Naive thymus-derived CD4-positive, alpha-beta T cell (primary cell): ENCODE measurements around the gene CXorf65. TPM values are rescaled to one million over a fixed set of nuclear protein-coding genes. Genes with fewer than 3 reads are reported as not detected.

Experiments
- ATAC-seq: fragments of 150-1000 bp; cut with Tn5 transposase; 2 replicates; pipeline ENCODE4 v1.10.0; 2021; ENCODE audit warnings: mild to moderate bottlenecking, moderate library complexity
- CTCF ChIA-PET: fragments of 350-600 bp; sonication (Branson Sonifier 250); formaldehyde crosslinking; loops from one replicate; lab custom pipeline; 2021; ENCODE audit warnings: antibody characterized with exemption; lab: Charles Lee
- POLR2A ChIA-PET: fragments of 350-600 bp; sonication (Branson Sonifier 250); formaldehyde crosslinking; loops from one replicate; lab custom pipeline; 2021; ENCODE audit warnings: antibody characterized with exemption, inconsistent platforms; lab: Charles Lee
- DNase-seq, 9 donors: peaks; one replicate each; pipeline versions ENCODE4 v3.0.0 to v3.0.0-alpha.2; 2020 to 2022; ENCODE audit warnings: mixed read lengths in 1 of 9
- H3K27ac ChIP-seq: one replicate; pipeline ENCODE4 v1.7.0; 2013; ENCODE audit warnings: mild to moderate bottlenecking, low read depth, low read length, moderate library complexity
- H3K27me3 ChIP-seq, 2 donors: one replicate each; pipeline ENCODE4 v1.7.0; 2013; ENCODE audit warnings: low read length in 2 of 2, mild to moderate bottlenecking in 2 of 2, moderate library complexity in 2 of 2; ENCODE audit not compliant: control insufficient read depth in 2 of 2, insufficient read depth in 2 of 2
- H3K36me3 ChIP-seq, 3 experiments: 1 replicate in 2 of 3; 2 replicates in 1 of 3; pipeline ENCODE4 v1.7.0; 2013; ENCODE audit warnings: low read length in 3 of 3, mild to moderate bottlenecking in 3 of 3, moderate library complexity in 1 of 3; ENCODE audit not compliant: insufficient read depth in 3 of 3, control insufficient read depth in 2 of 3
- H3K4me1 ChIP-seq, 2 donors: one replicate each; pipeline ENCODE4 v1.7.0; 2013; ENCODE audit warnings: low read length in 2 of 2, mild to moderate bottlenecking in 2 of 2, moderate library complexity in 1 of 2; ENCODE audit not compliant: control insufficient read depth in 2 of 2, insufficient read depth in 2 of 2
- H3K4me3 ChIP-seq: 2 replicates; pipeline ENCODE4 v1.7.0; 2013; ENCODE audit warnings: mild to moderate bottlenecking, low read length
- H3K9me3 ChIP-seq, 3 experiments: 1 replicate in 2 of 3; 2 replicates in 1 of 3; pipeline ENCODE4 v1.7.0; 2013; ENCODE audit warnings: low read length in 3 of 3; ENCODE audit not compliant: control insufficient read depth in 2 of 3
- H3K27ac Mint-ChIP-seq, 9 donors: one replicate each; pipeline ENCODE4 v1.8.0; 2020 to 2022; ENCODE audit warnings: mixed read lengths in 9 of 9, mild to moderate bottlenecking in 8 of 9, moderate library complexity in 5 of 9, inconsistent platforms in 2 of 9
- H3K27me3 Mint-ChIP-seq, 5 donors: one replicate each; pipeline ENCODE4 v1.8.0; 2021 to 2022; ENCODE audit warnings: mixed read lengths in 5 of 5, mild to moderate bottlenecking in 1 of 5
- H3K36me3 Mint-ChIP-seq, 5 donors: one replicate each; pipeline ENCODE4 v1.8.0; 2020 to 2022; ENCODE audit warnings: mixed read lengths in 5 of 5, mild to moderate bottlenecking in 3 of 5, inconsistent platforms in 1 of 5
- H3K4me1 Mint-ChIP-seq, 7 donors: one replicate each; pipeline ENCODE4 v1.8.0; 2020 to 2022; ENCODE audit warnings: mixed read lengths in 7 of 7, mild to moderate bottlenecking in 3 of 7, inconsistent platforms in 1 of 7
- H3K4me3 Mint-ChIP-seq, 10 donors: one replicate each; pipeline ENCODE4 v1.8.0; 2020 to 2022; ENCODE audit warnings: mild to moderate bottlenecking in 10 of 10, mixed read lengths in 10 of 10, moderate library complexity in 6 of 10, inconsistent platforms in 2 of 10
- H3K9me3 Mint-ChIP-seq, 11 donors: one replicate each; pipeline ENCODE4 v1.8.0; 2020 to 2022; ENCODE audit warnings: mixed read lengths in 11 of 11, mild to moderate bottlenecking in 4 of 11, inconsistent platforms in 1 of 11, moderate library complexity in 1 of 11
- intact Hi-C, 2 donors: fragments of 100-400 bp; cut with micrococcal nuclease; formaldehyde crosslinking; loops; one replicate each; pipeline ENCODE4 v1.15.1; 2023
- polyA plus RNA-seq, 2 donors: library from polyadenylated mRNA; unstranded; fragments of 300-500 nt; fragmentation: Illumina TruSeq; gene quantifications; one replicate each; pipeline ENCODE4 v1.2.3, GENCODE V29; 2021
- total RNA-seq, 6 experiments: library from RNA in 5 of 6; stranded (reverse) in 5 of 6; gene quantifications; 1 replicate in 5 of 6; 2 replicates in 1 of 6; pipeline ENCODE4 v1.2.3 and lab custom pipeline; 2021 to 2026

The CXorf65 gene
- total and polyA plus RNA-seq, 7 experiments from 2014 or later: 0.31 to 83.4 (median 43.4) TPM

DNA sequence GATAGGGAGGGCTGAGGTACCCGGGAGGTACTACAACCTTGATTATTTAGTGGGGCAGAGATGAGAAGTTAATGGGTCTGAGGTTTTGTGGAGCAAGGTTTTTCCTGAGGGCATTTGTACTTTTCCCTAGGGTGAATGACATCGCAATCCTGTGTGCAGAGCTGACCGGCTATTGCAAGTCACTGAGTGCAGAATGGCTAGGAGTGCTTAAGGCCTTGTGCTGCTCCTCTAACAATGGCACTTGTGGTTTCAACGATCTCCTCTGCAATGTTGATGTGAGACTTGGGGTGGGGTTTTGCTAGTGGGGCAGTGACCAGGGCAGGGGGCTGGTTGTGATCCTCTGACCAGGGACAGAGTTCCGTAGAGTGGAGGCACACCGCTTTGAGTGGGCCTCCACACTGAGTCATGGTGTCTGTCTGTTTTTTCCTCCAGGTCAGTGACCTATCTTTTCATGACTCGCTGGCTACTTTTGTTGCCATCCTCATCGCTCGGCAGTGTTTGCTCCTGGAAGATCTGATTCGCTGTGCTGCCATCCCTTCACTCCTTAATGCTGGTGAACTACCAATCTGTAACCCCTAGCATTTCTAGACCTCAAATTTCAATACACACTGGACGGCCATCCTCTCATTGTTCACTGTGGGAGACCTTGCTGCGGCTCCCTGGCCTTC lies 21.8 kb upstream of the CXorf65 start:
- H3K27me3 ChIP-seq: no peaks in the 10 kb centered on the region
- ChIA-PET CTCF (interaction anchor here (0.7 to 5.3 kb wide), 8 partner anchors 10 to 39 kb away, joined by 3 to 59 read pairs (median 7); partner anchors contain the start of genes FOXO4, IL2RG and MED12), POLR2A (interaction anchor here (1.0 to 7.7 kb wide), 6 partner anchors 10 to 404 kb away, joined by 3 to 105 read pairs (median 14); partner anchors contain the start of genes FOXO4, IL2RG, MED12 and OGT)
- Mint-ChIP-seq H3K27me3 (no peaks in the 10 kb centered on the region), H3K9me3 (peaks cover 0 to 1% (median 0%) of the 10 kb centered on the region in 11 donors), H3K4me3 (peak overlapping the region in 1 of 10 donors; percentile 64), H3K4me1 (peaks cover 12 to 29% (median 16%) of the 10 kb centered on the region in 7 donors), H3K36me3 (peaks cover 9 to 36% (median 11%) of the 10 kb centered on the region in 5 donors), H3K27ac (peak overlapping the region in 8 of 9 donors; percentile 40 to 83 (median 69))
- no peak for ATAC-seq
- H3K4me3 ChIP-seq: no peak overlapping the region
- no peak overlapping the region for H3K27ac ChIP-seq
- peaks cover 5 to 91% (median 10%) of the 10 kb centered on the region in 3 experiments for H3K36me3 ChIP-seq
- intact Hi-C loops: loop anchor here (2.0 kb wide), 1 partner anchor 157 kb away; no protein-coding TSS in a partner anchor
- H3K4me1 ChIP-seq: peaks cover 0 to 14% of the 10 kb centered on the region in 2 donors
- no peaks in the 10 kb centered on the region for H3K9me3 ChIP-seq
- DNase-seq: no peak

DNA sequence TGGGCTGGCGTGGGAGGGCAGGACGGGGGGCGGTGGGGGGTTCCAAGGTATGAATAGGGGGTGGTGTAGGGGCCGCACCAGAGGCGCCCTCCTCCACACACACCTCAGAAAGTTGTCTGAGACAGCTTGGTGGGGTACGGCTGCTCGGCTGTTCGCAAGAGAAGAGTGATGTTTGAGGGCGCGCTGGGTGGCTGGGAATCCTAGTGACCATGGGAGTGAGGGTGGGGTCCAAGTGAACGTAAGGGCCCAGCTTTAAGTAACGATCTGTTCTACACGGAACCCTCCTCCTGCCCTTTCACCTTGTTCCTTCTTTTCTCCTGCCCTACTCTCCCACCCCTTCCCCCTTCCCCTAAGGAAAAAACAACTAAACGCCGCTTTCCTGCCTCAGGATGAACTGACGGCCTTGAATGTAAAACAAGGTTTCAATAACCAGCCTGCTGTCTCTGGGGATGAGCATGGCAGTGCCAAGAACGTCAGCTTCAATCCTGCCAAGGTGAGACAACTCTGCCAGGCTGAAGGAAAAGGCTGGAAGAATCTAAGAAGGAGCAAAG lies 12.5 kb upstream of the CXorf65 start:
- Histone ChIP-seq H3K27ac (peak overlapping the region; percentile 93), H3K9me3 (no peaks in the 10 kb centered on the region), H3K36me3 (peaks cover 6 to 37% (median 12%) of the 10 kb centered on the region in 3 experiments), H3K4me1 (peaks cover 4 to 7% of the 10 kb centered on the region in 2 donors), H3K27me3 (no peaks in the 10 kb centered on the region), H3K4me3 (peak overlapping the region; percentile 87)
- H3K36me3 Mint-ChIP-seq: peaks cover 0 to 14% (median 8%) of the 10 kb centered on the region in 5 donors
- peak overlapping the region; percentile 66 to 95 (median 89) for H3K27ac Mint-ChIP-seq
- ChIA-PET POLR2A (interaction anchor here (1.0 to 4.4 kb wide), 11 partner anchors 8 to 415 kb away, joined by 3 to 125 read pairs (median 7); partner anchors contain the start of genes CXorf65, FOXO4, NONO and TAF1), CTCF (interaction anchor here (1.4 to 3.0 kb wide), 4 partner anchors 14 to 63 kb away, joined by 3 to 15 read pairs (median 5); no protein-coding TSS in a partner anchor)
- H3K9me3 Mint-ChIP-seq: peaks cover 0 to 1% (median 0%) of the 10 kb centered on the region in 11 donors
- H3K4me1 Mint-ChIP-seq: peaks cover 7 to 40% (median 22%) of the 10 kb centered on the region in 7 donors
- peak overlapping the region; percentile 81 to 93 (median 86) for H3K4me3 Mint-ChIP-seq
- DNase-seq (no peak), ATAC-seq (peak; percentile 28)
- intact Hi-C loops: loop anchor here (1.0 to 10.0 kb wide), 5 partner anchors 10 to 416 kb away; partner anchors contain the start of genes NONO (in 1 of the 2) and OGT (in 1 of the 2)
- H3K27me3 Mint-ChIP-seq: no peaks in the 10 kb centered on the region

DNA sequence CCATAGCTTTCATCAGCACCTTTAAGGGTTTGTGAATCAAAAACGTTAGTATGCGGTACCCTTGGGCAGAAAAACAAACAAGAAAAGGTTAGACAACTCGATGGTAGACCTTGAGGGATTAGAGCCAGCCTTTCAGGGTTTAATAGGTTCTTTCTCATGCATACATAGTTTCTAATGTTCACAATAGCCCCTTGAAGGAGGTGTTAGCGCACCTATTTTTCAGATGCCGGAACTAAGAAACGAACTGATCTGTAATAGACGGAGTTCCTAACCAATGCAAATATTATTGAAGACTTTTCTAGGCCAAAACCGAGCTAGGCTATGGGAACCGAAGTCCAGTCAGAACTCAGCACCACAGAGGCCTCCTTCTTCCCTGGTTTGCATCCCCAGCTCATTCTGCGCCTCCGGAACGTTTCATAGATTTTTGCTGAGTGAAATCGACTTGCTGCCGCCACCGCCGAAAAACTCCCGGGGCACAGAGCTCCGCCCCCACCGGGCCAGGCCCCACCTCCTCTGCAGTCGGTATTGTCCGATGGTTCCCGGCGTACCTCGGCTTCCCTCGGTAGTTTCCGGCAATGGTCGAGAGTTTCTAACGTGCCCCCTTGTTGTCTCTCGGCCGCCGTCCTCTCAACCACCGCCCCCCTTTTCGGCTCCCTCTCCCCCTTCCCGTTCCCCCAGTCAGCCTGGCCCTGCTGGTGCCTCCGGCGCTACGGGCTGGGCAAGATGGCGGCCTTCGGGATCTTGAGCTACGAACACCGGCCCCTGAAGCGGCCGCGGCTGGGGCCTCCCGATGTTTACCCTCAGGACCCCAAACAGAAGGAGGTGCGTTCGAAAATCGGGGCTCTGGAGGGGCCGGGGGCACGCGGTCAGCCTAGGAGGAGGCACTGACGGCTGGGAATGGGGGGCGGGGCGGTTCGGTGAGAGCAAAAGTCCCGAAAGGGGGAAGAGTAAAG lies 11.8 kb upstream of the CXorf65 start, which contains the start of gene MED12:
TSS of gene MED12 (plus strand) at position 565 of the 953 bp plus-strand sequence. CDS start at position 724, 159 bp downstream.
- peaks cover 0 to 1% (median 0%) of the 10 kb centered on the region in 11 donors for H3K9me3 Mint-ChIP-seq
- ATAC-seq (peak; percentile 96), DNase-seq (peak; percentile 59 to 83 (median 75))
- ChIA-PET POLR2A (interaction anchor here (0.8 to 4.4 kb wide), 15 partner anchors 8 to 416 kb away, joined by 3 to 125 read pairs (median 6); partner anchors contain the start of genes CXorf65, FOXO4, NONO and TAF1), CTCF (interaction anchor here (1.1 to 3.0 kb wide), 8 partner anchors 8 to 64 kb away, joined by 3 to 15 read pairs (median 3); no protein-coding TSS in a partner anchor)
- peak within 1 kb of the TSS; percentile 84 to 95 (median 92) for H3K27ac Mint-ChIP-seq
- Histone ChIP-seq H3K36me3 (peaks cover 6 to 29% (median 12%) of the 10 kb centered on the region in 3 experiments), H3K4me3 (peak within 1 kb of the TSS; percentile 87), H3K4me1 (peaks cover 9 to 13% of the 10 kb centered on the region in 2 donors), H3K9me3 (no peaks in the 10 kb centered on the region), H3K27ac (peak within 1 kb of the TSS; percentile 93), H3K27me3 (no peaks in the 10 kb centered on the region)
- peaks cover 10 to 43% (median 24%) of the 10 kb centered on the region in 7 donors for H3K4me1 Mint-ChIP-seq
- H3K36me3 Mint-ChIP-seq: peaks cover 0 to 15% (median 8%) of the 10 kb centered on the region in 5 donors
- no peaks in the 10 kb centered on the region for H3K27me3 Mint-ChIP-seq
- peak within 1 kb of the TSS; percentile 81 to 93 (median 86) for H3K4me3 Mint-ChIP-seq
- intact Hi-C loops: loop anchor here (1.0 to 10.0 kb wide), 5 partner anchors 10 to 416 kb away; partner anchors contain the start of genes NONO (in 1 of the 2) and OGT (in 1 of the 2)

DNA sequence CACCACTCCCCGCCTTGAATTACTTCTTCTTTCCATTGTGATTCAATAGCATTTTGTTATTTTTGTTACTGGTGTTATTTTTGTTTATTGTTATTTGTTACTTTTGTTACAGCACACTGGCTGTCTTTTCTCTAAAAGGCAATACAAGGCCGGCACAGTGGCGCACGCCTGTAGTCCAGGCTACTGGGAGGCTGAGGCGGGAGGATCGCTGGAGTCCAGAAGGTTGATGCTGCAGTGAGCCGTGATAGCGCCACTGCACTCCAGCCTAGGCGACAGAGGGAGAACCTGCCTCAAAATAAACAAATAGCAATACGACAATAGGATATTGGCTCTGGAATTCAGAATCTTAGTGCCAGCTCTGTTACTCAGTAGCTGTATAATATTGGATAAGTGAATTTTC lies 10.8 kb upstream of the CXorf65 start:
- intact Hi-C loops: loop anchor here in 1 of 2 donors (10.0 kb wide), 1 partner anchor 417 kb away; the partner anchor contains the start of gene OGT
- H3K36me3 Mint-ChIP-seq: peaks cover 0 to 10% (median 0%) of the 10 kb centered on the region in 5 donors
- H3K9me3 Mint-ChIP-seq: peaks cover 0 to 2% (median 0%) of the 10 kb centered on the region in 11 donors
- Histone ChIP-seq H3K4me3 (no peak overlapping the region), H3K4me1 (peaks cover 16 to 20% of the 10 kb centered on the region in 2 donors), H3K27me3 (no peaks in the 10 kb centered on the region), H3K9me3 (no peaks in the 10 kb centered on the region), H3K36me3 (peaks cover 0 to 20% (median 8%) of the 10 kb centered on the region in 3 experiments), H3K27ac (peak overlapping the region; percentile 93)
- no peaks in the 10 kb centered on the region for H3K27me3 Mint-ChIP-seq
- ATAC-seq (no peak), DNase-seq (no peak)
- H3K4me3 Mint-ChIP-seq: peak overlapping the region in 9 of 10 donors; percentile 7 to 87 (median 36)
- ChIA-PET CTCF (interaction anchor here (0.6 to 3.0 kb wide), 6 partner anchors 9 to 25 kb away, joined by 3 to 15 read pairs (median 5); no protein-coding TSS in a partner anchor), POLR2A (interaction anchor here (1.0 to 4.4 kb wide), 8 partner anchors 9 to 417 kb away, joined by 3 to 125 read pairs (median 13); partner anchors contain the start of genes CXorf65, FOXO4 and TAF1)
- H3K27ac Mint-ChIP-seq: peak overlapping the region in 8 of 9 donors; percentile 24 to 92 (median 84)
- H3K4me1 Mint-ChIP-seq: peaks cover 12 to 49% (median 29%) of the 10 kb centered on the region in 7 donors

DNA sequence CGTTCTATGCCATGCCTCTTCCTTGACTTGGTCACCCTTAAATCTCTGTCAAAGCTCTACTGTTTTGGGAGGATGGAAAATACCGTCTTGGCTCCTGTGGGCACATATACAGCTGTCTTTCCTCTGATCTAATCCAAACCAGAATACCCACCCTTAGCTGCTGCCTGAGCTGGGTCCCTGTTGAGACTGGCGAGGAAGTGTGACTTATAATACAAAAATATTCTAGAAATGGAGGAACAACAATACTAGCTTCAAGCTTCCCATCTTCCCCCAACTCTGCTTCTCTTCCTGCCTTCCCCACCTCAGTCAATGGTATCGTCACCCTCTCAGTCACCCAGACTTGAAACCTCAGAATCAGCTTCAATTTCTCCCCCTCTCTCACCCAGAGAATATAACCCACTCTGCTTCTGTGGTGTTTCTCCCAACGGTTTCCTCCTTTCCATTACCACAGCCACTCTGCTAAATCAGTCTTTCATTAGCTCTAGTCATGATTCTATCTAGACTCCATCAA lies 5.4 kb upstream of the CXorf65 start:
- ChIA-PET POLR2A (interaction anchor here (0.6 to 6.7 kb wide), 16 partner anchors 11 to 422 kb away, joined by 3 to 117 read pairs (median 8); partner anchors contain the start of genes FOXO4, NONO, OGT and SNX12), CTCF (interaction anchor here (1.0 to 1.7 kb wide), 4 partner anchors 10 to 18 kb away, joined by 3 to 23 read pairs (median 10); no protein-coding TSS in a partner anchor)
- Mint-ChIP-seq H3K4me1 (peaks cover 20 to 62% (median 38%) of the 10 kb centered on the region in 7 donors), H3K4me3 (peak overlapping the region; percentile 93 to 98 (median 98)), H3K27ac (peak overlapping the region; percentile 96 to 100 (median 98)), H3K27me3 (no peaks in the 10 kb centered on the region), H3K36me3 (peaks cover 15 to 44% (median 32%) of the 10 kb centered on the region in 5 donors), H3K9me3 (peaks cover 0 to 6% (median 0%) of the 10 kb centered on the region in 11 donors)
- DNase-seq (peak in 3 of 9 donors; percentile 15 to 58 (median 57)), ATAC-seq (peak; percentile 61)
- Histone ChIP-seq H3K27me3 (no peaks in the 10 kb centered on the region), H3K27ac (peak overlapping the region; percentile 96), H3K9me3 (no peaks in the 10 kb centered on the region), H3K4me3 (peak overlapping the region; percentile 80), H3K4me1 (peaks cover 27 to 33% of the 10 kb centered on the region in 2 donors), H3K36me3 (peaks cover 9 to 20% (median 11%) of the 10 kb centered on the region in 3 experiments)
- intact Hi-C loops: loop anchor here (1.0 to 10.0 kb wide), 8 partner anchors 9 to 423 kb away; partner anchors contain the start of genes OGT (in 2 of the 2), SNX12 (in 2 of the 2) and TAF1 (in 1 of the 2)
